Large intestine (tissue), 3 donors: Measurements from ENCODE around the gene DDX23. TPM values are rescaled to one million over a fixed set of nuclear protein-coding genes. Genes with fewer than 3 reads are reported as not detected.
A peak's percentile ranks its signal among the peaks of the same experiment; 100 is the strongest.

Source experiments
- DNase-seq, 2 donors: peaks; one replicate each; pipeline versions ENCODE4 v3.0.0 to v3.0.0-alpha.2; 2013
- H3K27ac ChIP-seq: one replicate; pipeline ENCODE4 v1.5.1; 2013; ENCODE audit warnings: low read length
- H3K27me3 ChIP-seq: 2 replicates; pipeline ENCODE4 v1.6.1; 2013; ENCODE audit warnings: low read length; ENCODE audit not compliant: control insufficient read depth, insufficient read depth
- H3K36me3 ChIP-seq: 2 replicates; pipeline ENCODE4 v1.6.1; 2013; ENCODE audit warnings: low read length; ENCODE audit not compliant: control insufficient read depth, insufficient read depth
- H3K4me1 ChIP-seq: one replicate; pipeline ENCODE4 v1.6.1; 2013; ENCODE audit warnings: low read length; ENCODE audit not compliant: control insufficient read depth, insufficient read depth
- H3K4me3 ChIP-seq: one replicate; pipeline ENCODE4 v1.5.1; 2013; ENCODE audit warnings: low read length
- H3K9me3 ChIP-seq: one replicate; pipeline ENCODE4 v1.6.1; 2013; ENCODE audit warnings: mild to moderate bottlenecking, low read depth, low read length, moderate library complexity; ENCODE audit not compliant: control insufficient read depth
- WGBS: methylation state at CpG from one replicate; pipeline ENCODE4 v1.1.5; 2013; ENCODE audit warnings: low lambda C conversion rate; ENCODE audit not compliant: insufficient coverage; 5-methylcytosine and 5-hydroxymethylcytosine counted together
- polyA plus RNA-seq: library from polyadenylated mRNA; unstranded; fragments of 120-200 nt; gene quantifications from one replicate; pipeline ENCODE4 v1.2.1, GENCODE V29; 2013

Gene DDX23
- polyA plus RNA-seq, 1 donor, result 90.9 TPM

GRCh38 chr12:48826209-48826855 is 25.6 kb downstream of the DDX23 start:
- H3K36me3 ChIP-seq, result peaks cover 66% of the 10 kb centered on the region
- DNase-seq, result no peak
- H3K4me3 ChIP-seq, result no peak overlapping the region
- no peaks in the 10 kb centered on the region for H3K4me1 ChIP-seq
- no CpG with 5 or more reads among the region's 15 CpGs for WGBS
- H3K27ac ChIP-seq, result no peak overlapping the region
- H3K27me3 ChIP-seq, result no peaks in the 10 kb centered on the region
- no peaks in the 10 kb centered on the region for H3K9me3 ChIP-seq

- no peak for DNase-seq
- Histone ChIP-seq H3K4me1 (no peaks in the 10 kb centered on the region), H3K27me3 (no peaks in the 10 kb centered on the region), H3K9me3 (no peaks in the 10 kb centered on the region), H3K36me3 (peaks cover 51% of the 10 kb centered on the region), H3K27ac (no peak overlapping the region), H3K4me3 (no peak overlapping the region)
- WGBS, result no CpG with 5 or more reads among the region's 4 CpGs
Observed at GRCh38 chr12:48824905-48825304, 27.1 kb downstream of the DDX23 start.

GRCh38 chr12:48824112-48824511 is 27.9 kb downstream of the DDX23 start:
- H3K4me1 ChIP-seq, result peaks cover 2% of the 10 kb centered on the region
- H3K4me3 ChIP-seq, result no peak overlapping the region
- no CpG with 5 or more reads among the region's 12 CpGs for WGBS
- no peak for DNase-seq
- H3K27me3 ChIP-seq, result peaks cover under 1% of the 10 kb centered on the region
- no peak overlapping the region for H3K27ac ChIP-seq
- peaks cover 44% of the 10 kb centered on the region for H3K36me3 ChIP-seq
- no peaks in the 10 kb centered on the region for H3K9me3 ChIP-seq

GRCh38 chr12:48823281-48823680 is 28.7 kb downstream of the DDX23 start:
- no peak overlapping the region for H3K4me3 ChIP-seq
- no peak overlapping the region for H3K27ac ChIP-seq
- DNase-seq, result no peak
- H3K36me3 ChIP-seq, result peaks cover 36% of the 10 kb centered on the region
- peaks cover 5% of the 10 kb centered on the region for H3K4me1 ChIP-seq
- H3K9me3 ChIP-seq, result no peaks in the 10 kb centered on the region
- peaks cover 2% of the 10 kb centered on the region for H3K27me3 ChIP-seq
- no CpG with 5 or more reads among the region's 11 CpGs for WGBS

- peaks cover 2% of the 10 kb centered on the region for H3K27me3 ChIP-seq
- H3K27ac ChIP-seq, result no peak overlapping the region
- peaks cover 7% of the 10 kb centered on the region for H3K4me1 ChIP-seq
- no peak for DNase-seq
- H3K36me3 ChIP-seq, result peaks cover 30% of the 10 kb centered on the region
- no peak overlapping the region for H3K4me3 ChIP-seq
- no peaks in the 10 kb centered on the region for H3K9me3 ChIP-seq
- no CpG with 5 or more reads among the region's 2 CpGs for WGBS
Observed at GRCh38 chr12:48822711-48823110, 29.3 kb downstream of the DDX23 start.

GRCh38 chr12:48822139-48822538 is 29.8 kb downstream of the DDX23 start:
- no peak overlapping the region for H3K4me3 ChIP-seq
- no CpG with 5 or more reads among the region's 5 CpGs for WGBS
- no peak for DNase-seq
- H3K27ac ChIP-seq, result no peak overlapping the region
- no peaks in the 10 kb centered on the region for H3K9me3 ChIP-seq
- H3K4me1 ChIP-seq, result peaks cover 9% of the 10 kb centered on the region
- H3K36me3 ChIP-seq, result peaks cover 24% of the 10 kb centered on the region
- peaks cover 6% of the 10 kb centered on the region for H3K27me3 ChIP-seq

- Histone ChIP-seq H3K27me3 (peaks cover 6% of the 10 kb centered on the region), H3K27ac (no peak overlapping the region), H3K4me3 (no peak overlapping the region), H3K9me3 (no peaks in the 10 kb centered on the region), H3K4me1 (peaks cover 22% of the 10 kb centered on the region), H3K36me3 (peaks cover 12% of the 10 kb centered on the region)
- DNase-seq, result no peak
- no CpG with 5 or more reads among the region's 5 CpGs for WGBS
Observed at GRCh38 chr12:48819986-48820725, 31.8 kb downstream of the DDX23 start.

- H3K4me1 ChIP-seq, result peaks cover 26% of the 10 kb centered on the region
- H3K4me3 ChIP-seq, result peak overlapping the region; percentile 63
- no peak overlapping the region for H3K27ac ChIP-seq
- no CpG with 5 or more reads among the region's 37 CpGs for WGBS
- no peaks in the 10 kb centered on the region for H3K9me3 ChIP-seq
- DNase-seq, result no peak
- peaks cover 6% of the 10 kb centered on the region for H3K36me3 ChIP-seq
- H3K27me3 ChIP-seq, result peaks cover 6% of the 10 kb centered on the region
Observed at GRCh38 chr12:48818831-48819590, 33.0 kb downstream of the DDX23 start.

- DNase-seq, result peak; percentile 37 to 72
- Histone ChIP-seq H3K4me3 (peak within 1 kb of the TSS; percentile 63), H3K4me1 (peaks cover 29% of the 10 kb centered on the region), H3K27me3 (peaks cover 6% of the 10 kb centered on the region), H3K27ac (no peak within 1 kb of the TSS), H3K36me3 (no peaks in the 10 kb centered on the region), H3K9me3 (no peaks in the 10 kb centered on the region)
- WGBS, result 0% methylated on average over 2 of the region's 79 CpGs
Observed at GRCh38 chr12:48817873-48818830, 33.8 kb downstream of the DDX23 start, which contains the start of gene CACNB3. CACNB3 (plus strand) TSS chr12:48818496; CDS start chr12:48818930, 434 bp downstream.
